GM18498 (cell line): Measurements from ENCODE around the gene WHAMM.

ENCODE experiments used
- ATAC-seq: cut with Tn5 transposase; IDR thresholded peaks from one replicate; pipeline ENCODE4 v1.9.1; 2021; ENCODE audit warnings: mild to moderate bottlenecking, moderate library complexity; ENCODE audit not compliant: unreplicated experiment

WHAMM gene

DNA sequence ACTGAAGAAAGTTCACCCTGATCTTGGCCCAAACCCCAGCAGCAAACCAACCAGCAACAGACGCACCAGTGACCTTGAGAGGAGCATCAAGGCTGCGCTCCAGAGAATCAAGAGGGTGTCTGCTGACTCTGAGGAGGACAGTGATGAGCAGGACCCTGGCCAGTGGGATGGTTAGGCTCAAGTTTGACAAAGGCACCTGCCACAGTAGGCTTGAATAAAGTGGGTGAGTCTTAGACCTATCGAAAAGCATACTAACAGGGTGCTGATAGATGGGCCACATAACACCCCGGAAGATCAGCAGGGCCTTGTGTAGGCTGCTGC lies 23.9 kb downstream of the WHAMM start:
- ATAC-seq = no peak

DNA sequence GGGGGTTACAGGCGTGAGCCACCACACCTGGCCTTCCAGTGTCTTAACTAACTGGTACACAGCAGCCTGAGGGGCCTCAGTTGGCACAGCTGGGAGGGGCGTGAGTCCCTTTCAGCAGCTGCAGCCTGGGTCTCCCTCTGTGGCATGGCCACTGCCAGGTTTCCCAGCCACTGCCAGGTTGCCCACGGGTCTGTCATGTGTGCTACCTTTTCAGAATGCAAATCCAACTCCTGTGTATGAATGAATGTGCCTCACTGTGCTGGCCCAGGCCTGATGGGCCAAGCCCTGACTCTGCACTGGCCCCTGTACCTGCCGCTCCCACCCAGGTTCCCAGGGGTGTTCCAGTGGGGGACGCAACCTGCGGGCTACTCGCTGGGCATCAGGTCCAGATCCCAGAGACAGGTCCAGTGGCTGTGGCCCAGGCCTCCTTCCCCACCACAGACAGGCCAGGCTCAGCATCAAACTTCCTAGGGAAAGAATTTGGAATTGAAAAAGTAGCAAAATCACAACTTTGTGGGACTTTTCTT lies 26.0 kb downstream of the WHAMM start:
- no peak for ATAC-seq

DNA sequence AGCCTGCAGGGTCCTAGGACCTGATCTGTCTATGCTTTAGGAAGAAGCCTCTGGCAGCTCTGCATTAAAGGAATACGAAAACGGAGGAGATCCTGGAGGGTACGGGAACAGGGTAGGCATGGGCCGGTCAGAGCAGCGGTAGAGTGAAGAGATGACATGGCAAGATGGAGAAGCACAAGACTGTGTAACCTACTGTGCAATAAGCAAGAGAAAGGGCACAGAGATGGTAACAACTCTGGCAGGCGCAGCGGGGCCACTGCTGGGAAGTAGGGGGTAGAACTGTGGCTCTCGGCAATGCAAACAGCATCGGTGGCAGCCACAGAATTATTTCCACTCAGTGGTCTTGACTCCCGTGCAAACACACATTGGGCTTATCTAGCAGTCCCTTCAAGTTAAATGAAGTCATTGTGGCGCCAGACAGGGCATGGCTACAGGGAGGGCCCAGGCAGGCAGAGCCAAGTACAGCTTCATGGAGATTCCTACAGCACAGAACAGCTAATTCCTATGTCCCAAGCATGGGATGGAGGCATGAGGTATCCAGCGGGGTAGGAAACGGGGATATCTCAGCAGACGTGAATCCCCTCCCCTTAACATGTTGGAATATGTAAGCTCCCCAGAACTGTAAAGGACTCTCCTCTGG lies 28.8 kb downstream of the WHAMM start:
- no peak for ATAC-seq

DNA sequence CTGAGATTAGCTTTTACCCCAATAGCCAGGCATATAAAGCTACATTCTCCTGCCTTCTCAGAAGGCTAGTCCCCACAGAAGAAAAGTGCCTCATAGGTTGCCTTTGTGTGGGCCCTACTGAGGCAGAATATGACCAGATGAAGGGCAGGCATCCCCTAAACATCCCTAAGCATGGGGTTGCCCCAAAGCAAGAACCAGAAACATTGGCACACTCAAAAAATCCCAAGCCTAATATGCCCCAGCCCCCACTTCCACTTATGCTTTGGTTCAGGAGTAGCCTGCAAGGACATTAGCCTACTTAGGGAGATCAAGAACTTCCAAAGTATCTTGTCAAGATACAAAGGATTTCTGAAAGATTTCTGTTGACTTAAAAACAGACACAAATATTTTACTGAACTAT lies 29.7 kb downstream of the WHAMM start:
- no peak for ATAC-seq

DNA sequence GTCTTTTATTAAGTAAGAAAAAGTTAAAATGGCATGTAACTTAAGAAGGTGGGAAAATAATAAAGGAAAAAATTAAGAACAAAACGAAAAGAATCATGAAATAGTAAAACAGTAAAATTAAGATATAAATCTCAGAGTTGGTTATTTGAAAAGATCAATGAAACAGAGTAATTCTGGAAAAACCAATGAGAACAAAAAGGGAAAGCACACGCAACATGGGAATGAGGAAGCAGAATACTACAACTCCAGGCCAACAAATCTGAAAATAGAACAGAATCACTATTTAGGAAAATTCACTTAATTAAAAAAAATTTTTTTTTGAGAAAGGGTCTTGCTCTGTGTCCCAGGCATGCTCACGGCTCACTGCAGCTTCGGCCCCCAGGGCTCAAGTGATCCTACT lies 30.7 kb downstream of the WHAMM start:
- ATAC-seq = no peak

DNA sequence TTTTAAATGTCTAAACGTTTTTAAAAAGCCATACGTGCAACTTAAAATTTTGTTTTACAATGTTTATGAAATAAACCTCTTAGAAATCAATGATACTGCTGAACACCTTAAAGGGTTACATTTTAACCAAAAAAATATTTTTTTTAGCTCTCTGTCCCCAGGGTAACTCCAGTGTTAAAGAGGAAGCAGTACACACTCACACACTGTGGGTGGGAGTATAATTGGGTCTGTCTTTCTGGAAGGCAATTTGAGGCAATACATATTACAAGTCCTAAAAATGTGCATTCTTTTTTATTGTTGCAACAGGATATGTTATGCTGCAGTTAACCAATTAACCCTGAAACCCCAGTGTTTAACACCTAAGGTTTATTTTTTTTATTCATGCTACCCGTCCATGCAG lies 34.1 kb downstream of the WHAMM start:
- no peak for ATAC-seq

DNA sequence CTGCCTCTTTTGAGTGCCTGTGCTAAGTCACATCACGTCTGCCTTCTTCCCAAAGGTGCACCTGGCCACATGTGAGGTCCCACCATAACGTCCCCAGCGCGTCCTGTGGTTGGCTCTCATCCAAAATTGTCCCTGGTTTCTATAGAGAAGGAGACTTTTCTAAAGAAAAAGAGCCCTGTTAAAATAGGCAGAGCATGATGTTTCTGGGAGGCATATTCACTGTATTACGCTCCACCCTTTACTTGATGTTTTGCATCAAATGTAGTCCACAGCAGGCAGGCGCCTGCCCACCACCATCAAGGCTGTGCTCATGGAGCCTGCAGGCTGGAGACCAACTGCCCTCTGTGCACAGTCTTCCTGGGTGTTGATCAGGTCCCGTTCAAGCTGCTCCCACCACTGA lies 36.3 kb downstream of the WHAMM start:
- ATAC-seq = no peak

DNA sequence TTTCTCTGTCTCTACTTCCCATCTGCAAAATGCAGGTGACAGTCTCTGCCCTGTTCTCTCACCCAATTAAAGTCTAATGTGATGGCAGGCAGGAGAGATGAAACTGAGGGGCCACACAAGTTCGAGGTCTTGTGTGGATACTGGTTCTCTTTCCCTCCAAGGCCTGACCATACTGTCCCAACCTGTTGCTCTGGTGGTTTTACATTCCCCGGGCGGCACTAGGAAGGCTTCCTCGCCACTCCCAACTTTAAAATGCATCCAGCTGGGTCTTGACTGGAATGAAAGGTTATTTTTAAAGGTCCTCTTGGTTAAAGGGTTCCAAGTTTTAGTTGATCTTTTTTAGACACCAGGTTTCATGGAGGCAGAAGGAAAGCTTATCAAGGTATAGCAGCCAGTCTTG lies 37.2 kb downstream of the WHAMM start:
- ATAC-seq = no peak

DNA sequence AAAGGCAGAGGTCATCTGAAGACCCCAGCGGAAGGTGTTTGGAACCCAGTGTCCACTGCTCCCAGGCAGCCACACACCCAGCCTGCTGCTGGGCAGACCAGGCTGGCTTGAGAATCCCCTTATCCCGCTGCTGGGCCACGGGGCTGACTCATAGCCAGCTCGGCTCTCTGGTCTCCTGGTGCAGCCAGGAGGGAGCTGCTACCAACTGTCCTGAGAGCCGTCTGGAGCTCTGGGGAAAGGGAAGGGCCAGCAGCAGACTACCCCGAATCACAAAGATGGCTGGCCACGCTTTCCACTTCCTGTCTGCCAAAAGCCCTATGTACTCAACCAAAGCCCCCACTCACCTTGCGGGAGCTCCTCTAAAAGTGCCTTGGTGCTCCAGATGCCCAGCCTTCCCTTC lies 38.3 kb downstream of the WHAMM start:
- no peak for ATAC-seq

DNA sequence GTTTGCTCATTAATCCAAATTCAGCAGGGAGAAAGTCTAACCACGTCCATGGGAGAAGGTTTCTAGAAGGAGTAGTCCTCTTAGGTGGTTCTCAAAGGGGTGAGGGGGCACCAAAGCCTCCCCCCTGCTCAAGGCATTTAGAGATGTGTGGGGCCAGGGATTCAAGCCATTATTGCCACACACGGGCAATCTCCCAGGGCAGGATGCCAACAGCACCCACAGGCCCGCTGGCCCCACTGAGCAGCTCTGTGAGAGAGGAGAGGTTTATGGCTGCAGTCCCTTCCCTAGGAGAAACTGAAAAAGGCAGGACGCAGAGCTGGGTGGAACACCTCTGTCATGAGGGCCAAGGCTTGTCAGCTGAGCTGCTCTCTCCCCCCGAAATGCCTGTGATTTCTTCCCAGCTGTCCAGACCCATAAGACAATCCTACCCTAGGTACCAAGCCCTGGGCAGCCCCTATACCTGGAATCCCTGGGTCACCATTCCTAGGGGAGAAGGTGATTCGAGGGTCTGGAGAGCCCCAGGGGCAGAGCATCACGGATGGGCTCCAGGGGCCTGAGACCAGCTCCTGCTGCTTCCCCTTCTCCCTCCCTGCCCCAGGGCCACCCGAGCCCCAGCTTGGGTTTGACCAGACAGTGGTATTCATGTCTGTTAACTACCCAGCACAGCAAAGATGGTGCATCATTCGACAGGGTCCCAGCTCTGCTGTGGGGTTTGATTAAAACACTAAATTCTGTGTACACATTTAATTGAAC lies 39.0 kb downstream of the WHAMM start:
- ATAC-seq = no peak

DNA sequence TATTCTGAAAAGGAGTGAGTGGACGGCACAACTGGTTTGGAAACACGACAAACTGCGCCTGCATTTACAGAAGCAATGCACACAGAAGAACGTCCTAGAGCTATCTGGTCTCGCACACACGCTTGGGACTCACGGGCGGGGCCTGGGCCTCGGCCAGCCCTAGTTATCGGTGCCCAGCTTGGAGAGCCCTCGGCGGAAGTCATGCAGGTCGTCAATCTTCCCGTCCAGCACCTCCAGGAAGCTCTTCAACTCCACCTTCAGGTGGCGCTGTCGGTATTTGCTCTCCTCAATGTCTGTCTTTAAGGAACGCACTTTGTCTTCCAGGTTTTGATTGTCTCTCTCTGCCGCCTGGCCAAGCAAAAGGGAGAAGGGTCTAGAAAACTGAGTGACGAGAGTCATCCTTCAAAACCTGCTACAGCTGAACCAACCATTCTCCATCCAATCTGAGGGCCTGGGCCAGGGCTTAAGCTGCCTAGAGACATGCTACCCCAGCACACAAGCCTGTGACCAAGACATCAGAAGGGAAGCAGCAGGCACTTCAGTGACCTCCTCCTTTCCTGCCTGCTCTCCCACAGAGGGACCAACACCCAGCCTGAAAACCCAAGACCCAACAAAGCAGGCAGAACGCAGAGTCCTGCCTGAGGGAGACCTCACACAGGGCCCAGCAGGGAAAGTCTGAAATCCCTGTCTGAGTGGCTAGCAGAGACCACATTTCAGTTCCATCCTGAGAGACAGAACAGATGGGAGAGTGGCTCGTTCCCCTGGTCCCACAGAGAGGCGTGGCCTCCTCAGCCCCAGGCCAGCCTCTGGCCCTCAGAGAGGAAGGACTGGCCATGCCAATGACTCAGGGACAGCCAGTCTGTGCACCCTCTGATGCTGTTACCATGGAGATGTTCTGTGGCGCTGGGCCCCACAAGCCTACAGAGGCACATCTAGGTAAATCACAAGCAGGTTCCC lies 40.4 kb downstream of the WHAMM start:
- no peak for ATAC-seq

DNA sequence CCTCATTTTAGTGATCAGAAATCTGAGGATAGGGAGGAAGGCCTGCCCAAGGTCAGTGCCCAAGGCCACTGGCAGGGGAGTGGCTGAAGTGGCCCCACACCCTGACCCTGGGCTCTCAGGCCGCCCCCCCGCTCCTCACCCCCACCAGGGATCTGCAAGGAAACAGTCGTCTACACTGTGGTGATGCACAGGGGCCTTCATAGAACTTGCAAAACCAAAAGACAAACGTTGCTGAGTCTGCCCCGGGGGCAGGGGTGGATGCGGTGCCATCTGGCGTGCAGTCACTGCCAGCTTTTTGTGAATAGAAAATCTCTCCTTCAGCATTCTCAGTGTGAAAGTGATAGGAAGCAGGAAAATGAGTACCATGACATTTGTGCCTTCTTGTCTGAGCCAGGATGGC lies 41.3 kb downstream of the WHAMM start:
- no peak for ATAC-seq

DNA sequence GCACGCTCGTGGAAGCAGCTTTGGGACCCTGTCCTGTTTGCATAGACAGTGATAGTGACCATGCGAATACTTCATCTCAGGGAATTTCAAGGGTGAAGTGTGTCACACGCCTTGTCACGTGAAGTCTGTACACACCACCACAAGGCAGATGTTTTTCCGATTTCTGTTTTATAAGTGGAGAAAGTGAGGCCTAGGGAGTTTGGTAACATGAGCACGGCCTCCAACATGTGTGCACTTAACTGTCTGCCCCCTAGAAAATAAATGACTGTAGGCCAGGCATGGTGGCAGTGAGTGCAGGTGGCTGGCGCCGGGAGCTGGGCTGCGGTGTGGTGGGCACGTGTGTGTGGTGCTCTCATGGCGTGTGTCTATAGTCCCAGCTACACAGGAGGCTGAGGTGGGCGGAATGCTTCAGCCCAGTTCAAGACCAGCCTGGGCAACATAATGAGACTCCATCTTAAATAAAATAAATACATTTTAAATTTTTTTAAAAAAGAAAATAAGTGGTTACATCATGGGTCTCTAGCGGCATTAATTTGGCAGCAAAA lies 42.0 kb downstream of the WHAMM start:
- no peak for ATAC-seq

DNA sequence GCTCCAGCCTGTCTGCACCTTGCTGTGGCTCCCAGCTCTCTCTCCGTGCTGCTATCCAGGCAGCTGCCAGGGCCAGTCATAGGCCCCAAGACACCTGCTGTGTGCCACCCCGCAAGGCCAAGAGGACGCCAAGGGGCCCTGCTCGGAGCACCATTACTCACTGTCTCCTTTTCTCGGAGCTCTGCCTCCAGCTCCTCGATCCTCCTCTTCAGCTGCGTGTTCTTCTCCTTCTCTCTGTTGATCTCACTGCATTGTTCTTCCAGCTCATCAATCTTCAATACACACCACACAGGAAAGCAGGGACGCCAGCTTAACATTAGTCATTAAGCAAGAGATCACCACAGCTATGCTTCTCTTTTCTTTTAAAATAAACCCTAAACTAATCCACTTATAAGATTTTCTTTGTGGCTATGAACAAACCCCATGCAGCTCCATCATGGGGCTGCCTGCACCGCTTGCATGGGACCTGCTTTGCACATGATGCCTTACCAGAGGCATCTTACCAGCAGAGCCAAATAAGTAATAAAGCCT lies 42.6 kb downstream of the WHAMM start:
- ATAC-seq = no peak

DNA sequence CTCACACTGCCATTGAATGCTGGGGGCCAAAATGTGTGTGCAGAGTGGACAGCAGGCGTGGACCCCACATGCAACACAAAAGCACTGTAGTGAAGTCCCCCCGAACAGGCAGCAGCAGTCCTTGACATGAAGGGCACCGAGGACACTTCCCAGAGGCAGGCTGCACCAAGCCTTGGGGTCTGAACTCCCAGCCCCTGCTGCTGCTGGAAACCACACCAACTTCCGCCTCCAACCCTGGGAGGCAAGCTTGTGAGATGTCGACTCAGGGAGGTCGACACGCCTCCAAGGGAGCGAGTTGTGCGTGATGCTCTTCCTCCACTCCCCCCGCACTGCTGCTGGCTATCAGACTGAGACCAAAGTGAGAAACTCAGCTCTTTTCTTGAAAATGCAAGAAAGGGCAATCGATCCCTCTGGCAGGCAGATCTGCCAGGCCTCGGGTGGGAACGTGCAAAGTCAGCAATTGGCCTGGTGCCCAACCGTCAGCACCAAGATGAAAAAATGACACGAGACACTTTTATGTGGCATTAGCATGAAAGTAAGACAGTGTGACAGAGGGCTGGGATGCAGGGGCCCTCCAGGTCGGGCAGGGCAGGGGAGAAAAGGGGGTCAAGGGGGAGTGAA lies 43.6 kb downstream of the WHAMM start:
- no peak for ATAC-seq

DNA sequence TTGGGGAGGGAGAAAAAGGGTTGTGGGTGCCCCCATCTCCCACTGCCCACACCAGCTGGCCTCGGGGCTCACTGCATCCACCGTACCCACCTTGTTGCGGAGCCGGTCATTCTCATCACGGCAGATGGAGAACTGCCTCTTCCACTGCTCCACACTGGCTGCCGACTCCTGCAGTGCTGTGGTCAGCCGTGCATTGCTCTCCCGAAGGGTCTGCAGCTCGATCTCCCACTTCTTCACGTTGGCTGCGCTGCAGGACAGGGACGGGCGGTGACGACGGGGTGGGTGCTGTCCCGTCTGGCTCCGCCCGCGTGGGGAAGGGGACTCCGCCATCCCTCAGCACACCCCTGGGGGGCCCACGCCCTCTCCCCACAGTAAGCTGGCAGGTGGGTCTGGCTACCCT lies 45.1 kb downstream of the WHAMM start:
- no peak for ATAC-seq

DNA sequence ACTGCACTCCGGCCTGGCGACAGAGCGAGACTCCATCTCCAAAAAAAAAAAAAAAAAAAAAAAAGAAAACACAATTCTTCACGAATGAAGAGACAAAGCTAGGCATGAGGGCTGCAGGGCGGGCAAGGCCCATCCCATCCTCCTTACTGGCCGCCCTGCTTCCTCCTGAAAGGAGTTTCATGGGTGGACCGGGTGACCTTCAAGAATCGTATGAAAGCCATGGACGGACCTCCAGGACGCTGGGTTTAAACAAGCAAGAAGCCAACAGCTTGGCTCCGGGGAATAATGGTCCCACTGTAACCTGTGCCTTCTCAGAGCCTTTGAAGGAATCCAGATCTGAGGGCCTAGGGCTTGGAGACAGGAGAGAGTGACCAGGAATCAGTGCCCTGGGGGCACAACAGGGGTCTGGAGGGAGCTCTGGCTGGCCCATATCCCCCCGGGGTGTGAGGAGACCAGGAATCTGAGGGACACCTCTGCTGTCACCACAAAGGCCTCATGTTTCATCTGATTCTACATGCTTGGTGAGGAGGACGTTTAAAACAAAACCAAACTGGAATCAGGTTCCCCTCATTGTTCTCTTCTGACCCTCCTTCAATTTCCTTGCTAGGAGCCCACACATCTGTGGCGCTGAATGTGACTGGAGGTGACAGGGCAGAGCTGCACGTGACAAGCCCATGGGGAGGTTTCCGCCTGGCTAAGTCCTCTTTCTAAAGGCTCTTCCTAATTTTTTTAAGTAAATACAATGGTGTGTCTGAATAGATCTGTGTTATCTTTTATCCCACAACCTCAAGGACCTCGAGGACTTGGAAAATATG lies 46.1 kb downstream of the WHAMM start:
- no peak for ATAC-seq

DNA sequence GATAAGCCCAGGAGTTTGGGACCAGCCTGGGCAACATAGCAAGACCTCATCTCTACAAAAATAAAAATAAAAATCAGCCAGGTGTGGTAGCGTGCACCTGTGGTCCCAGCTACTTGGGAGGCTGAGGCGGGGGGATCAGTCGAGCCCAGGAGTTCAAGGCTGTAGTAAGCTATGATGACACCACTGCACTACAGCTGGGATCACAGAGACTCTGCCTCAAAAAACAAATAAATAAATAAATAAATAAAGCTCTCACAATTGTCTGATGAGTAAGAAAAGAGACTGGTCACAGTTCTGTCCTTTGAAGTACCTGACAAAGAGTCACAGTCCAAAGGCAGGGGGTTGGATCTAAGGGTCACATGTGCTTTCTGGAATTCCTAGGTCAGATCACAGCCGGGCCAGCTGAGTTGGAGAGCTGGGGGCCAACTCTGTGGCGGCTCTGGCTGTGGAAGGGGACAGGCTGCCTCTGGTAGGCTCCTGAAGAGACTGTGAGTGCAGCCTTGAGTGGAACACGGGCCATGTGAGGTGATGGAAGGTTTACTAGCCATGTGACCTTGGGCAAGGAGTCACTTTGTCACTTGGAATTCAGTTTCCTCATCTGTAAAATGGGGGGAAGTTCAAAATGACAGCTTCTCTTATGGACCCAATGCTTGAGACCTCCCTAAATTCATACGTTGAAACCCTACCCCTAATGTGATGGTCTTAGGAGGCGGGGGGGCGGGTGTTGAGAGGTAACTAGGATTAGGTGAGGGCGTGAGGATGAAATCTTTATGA lies 47.2 kb downstream of the WHAMM start:
- no peak for ATAC-seq

DNA sequence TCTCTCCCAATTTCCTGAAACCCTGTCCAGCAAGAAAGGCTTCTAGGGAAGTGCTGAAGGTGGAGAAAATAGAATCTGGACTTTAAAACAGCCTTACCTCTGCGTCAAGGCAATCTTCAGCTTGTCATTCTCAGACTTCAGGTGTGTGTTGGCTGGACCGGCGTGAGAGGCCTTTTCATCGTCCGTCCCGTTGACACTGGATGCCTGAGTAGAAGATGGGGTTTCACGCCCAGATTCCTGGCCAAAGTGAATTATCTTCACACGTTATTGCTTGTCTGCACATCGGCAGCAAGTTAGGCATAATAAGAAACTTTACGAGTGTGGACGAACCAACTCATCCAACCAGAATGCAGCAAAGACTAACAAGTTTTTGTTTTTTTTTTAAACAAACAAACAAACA lies 49.5 kb downstream of the WHAMM start:
- ATAC-seq = no peak
